ENCODE measurements around the gene ASTE1.

- TF ChIP-seq GATA2 (IDR thresholded peaks at IDR 0.05; ENCODE audit: low read depth, low read length) (no peak), GATA3 (IDR thresholded peaks at IDR 0.05; ENCODE audit: low read depth, low read length) (no peak)
Observed at GRCh38 chr3:131036986-131037385, 10.4 kb upstream of the ASTE1 start.

Data from SH-SY5Y (cell line).